Eye (tissue), 1 donor: ENCODE measurements around the gene TBC1D3B.
"Not testable (repeated sequence)": the region's sequence is repeated elsewhere in the genome, so short reads cannot be mapped to it uniquely, and the experiment has no call there.

Experiments used
- DNase-seq: peaks from one replicate; pipeline ENCODE4 v3.0.0-alpha.2; 2015

Gene TBC1D3B

GRCh38 chr17:36168836-36169235 is 7.6 kb downstream of the TBC1D3B start:
- not testable (repeated sequence) for DNase-seq

GRCh38 chr17:36153895-36154610 is 22.4 kb downstream of the TBC1D3B start:
- no peak for DNase-seq

- no peak for DNase-seq
These were observed 23.8 kb downstream of the TBC1D3B start for GRCh38 chr17:36152639-36153120.

- no peak for DNase-seq
These were observed 24.4 kb downstream of the TBC1D3B start for GRCh38 chr17:36151891-36152638.

GRCh38 chr17:36149296-36149820 is 27.1 kb downstream of the TBC1D3B start:
- DNase-seq, result no peak

GRCh38 chr17:36148559-36149295 is 27.7 kb downstream of the TBC1D3B start:
- peak; percentile 91 for DNase-seq

GRCh38 chr17:36147601-36148000 is 28.8 kb downstream of the TBC1D3B start:
- no peak for DNase-seq

- DNase-seq, result no peak
These were observed 31.3 kb downstream of the TBC1D3B start for GRCh38 chr17:36144981-36145729.

GRCh38 chr17:36144014-36144413 is 32.4 kb downstream of the TBC1D3B start:
- no peak for DNase-seq

GRCh38 chr17:36142806-36143205 is 33.6 kb downstream of the TBC1D3B start:
- DNase-seq, result no peak

- no peak for DNase-seq
These were observed 34.2 kb downstream of the TBC1D3B start for GRCh38 chr17:36142235-36142634.

GRCh38 chr17:36136439-36136838 is 40.0 kb downstream of the TBC1D3B start:
- no peak for DNase-seq

- no peak for DNase-seq
These were observed 40.4 kb downstream of the TBC1D3B start for GRCh38 chr17:36136036-36136435.

GRCh38 chr17:36135465-36135864 is 41.0 kb downstream of the TBC1D3B start:
- no peak for DNase-seq

GRCh38 chr17:36133602-36134236 is 42.7 kb downstream of the TBC1D3B start:
- DNase-seq, result peak; percentile 42

GRCh38 chr17:36132421-36132831 is 44.0 kb downstream of the TBC1D3B start:
- DNase-seq, result no peak

- DNase-seq, result no peak
These were observed 44.5 kb downstream of the TBC1D3B start for GRCh38 chr17:36131931-36132330.

GRCh38 chr17:36131421-36131820 is 45.0 kb downstream of the TBC1D3B start:
- DNase-seq, result no peak

GRCh38 chr17:36130346-36130745 is 46.1 kb downstream of the TBC1D3B start:
- DNase-seq, result no peak

- DNase-seq, result no peak
These were observed 46.8 kb downstream of the TBC1D3B start for GRCh38 chr17:36129616-36130015.

- DNase-seq, result no peak
These were observed 47.9 kb downstream of the TBC1D3B start for GRCh38 chr17:36128411-36128978.

GRCh38 chr17:36127911-36128310 is 48.5 kb downstream of the TBC1D3B start:
- no peak for DNase-seq
